GM12875 (cell line): Measurements from ENCODE around the gene NCBP2L.

Experiments used
- H3K4me3 ChIP-seq: one replicate; pipeline ENCODE4 v1.5.1; 2011; ENCODE audit warnings: low read depth, low read length, control low read depth
- TF ChIP-seq, protein P1 (sequence below): IDR thresholded peaks from 2 replicates; pipeline ENCODE4 v1.5.1; 2011; ENCODE audit warnings: low read depth, mild to moderate bottlenecking, control low read depth, inconsistent platforms, low read length, moderate library complexity, borderline replicate concordance; ENCODE audit not compliant: insufficient read depth

Gene NCBP2L

DNA sequence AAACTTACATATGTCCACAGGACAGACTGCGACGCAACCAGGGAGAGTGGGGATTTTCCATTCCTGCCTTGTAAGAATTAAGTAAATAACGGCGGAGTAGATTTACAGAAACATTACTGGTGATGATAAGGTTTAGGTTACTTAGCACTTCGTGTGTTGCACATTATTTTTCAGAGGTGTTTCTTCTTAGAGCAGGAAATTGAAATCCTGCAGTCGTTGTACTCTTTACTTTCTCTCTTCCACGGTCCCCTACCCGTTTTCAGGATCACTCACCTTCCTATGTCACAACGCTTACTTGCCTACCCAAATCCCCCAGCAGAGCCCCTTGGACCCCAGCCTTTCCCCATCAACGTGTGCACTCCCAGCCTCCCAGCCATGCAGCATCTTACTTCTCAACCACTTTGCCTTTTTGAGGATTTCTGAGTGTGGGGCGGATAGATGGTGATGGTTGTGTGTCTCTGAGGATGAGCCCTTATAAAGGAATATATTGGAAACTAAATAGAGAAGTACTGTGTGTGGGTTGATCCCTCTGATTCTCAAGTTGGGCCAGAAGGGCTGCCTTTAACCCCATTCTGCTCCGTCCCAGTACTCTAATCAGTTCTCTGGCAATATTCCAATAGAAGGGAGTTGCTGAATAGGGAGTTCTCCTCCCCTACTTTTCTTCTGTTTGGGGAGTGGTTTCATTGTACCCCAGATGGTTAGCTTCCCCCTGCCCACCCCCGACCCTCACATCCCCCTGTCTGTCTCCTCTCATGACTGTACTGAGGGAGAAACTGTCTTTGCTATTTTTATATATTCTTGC is 49.7 kb downstream of the NCBP2L start:
- no peak overlapping the region for H3K4me3 ChIP-seq
- TF ChIP-seq, protein P1, sequence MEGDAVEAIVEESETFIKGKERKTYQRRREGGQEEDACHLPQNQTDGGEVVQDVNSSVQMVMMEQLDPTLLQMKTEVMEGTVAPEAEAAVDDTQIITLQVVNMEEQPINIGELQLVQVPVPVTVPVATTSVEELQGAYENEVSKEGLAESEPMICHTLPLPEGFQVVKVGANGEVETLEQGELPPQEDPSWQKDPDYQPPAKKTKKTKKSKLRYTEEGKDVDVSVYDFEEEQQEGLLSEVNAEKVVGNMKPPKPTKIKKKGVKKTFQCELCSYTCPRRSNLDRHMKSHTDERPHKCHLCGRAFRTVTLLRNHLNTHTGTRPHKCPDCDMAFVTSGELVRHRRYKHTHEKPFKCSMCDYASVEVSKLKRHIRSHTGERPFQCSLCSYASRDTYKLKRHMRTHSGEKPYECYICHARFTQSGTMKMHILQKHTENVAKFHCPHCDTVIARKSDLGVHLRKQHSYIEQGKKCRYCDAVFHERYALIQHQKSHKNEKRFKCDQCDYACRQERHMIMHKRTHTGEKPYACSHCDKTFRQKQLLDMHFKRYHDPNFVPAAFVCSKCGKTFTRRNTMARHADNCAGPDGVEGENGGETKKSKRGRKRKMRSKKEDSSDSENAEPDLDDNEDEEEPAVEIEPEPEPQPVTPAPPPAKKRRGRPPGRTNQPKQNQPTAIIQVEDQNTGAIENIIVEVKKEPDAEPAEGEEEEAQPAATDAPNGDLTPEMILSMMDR, result no peak

DNA sequence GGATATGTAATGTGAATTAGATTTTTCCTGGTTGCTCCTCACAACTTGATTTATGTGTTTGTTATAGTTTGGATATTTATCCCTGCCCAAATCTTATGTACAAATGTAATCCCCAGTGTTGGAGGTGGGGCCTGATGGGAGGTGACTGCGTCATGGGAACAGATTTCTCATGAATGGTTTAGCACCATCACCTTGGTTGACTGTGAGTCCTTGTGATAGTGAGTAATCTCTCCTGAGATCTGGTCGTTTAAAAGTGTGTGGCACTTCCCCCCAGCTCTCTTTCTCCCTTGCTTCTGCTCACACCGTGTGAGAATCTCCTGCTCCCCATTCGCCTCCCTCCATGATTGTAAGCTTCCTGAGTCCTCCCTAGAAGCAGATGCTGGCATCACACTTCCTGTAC is 50.3 kb downstream of the NCBP2L start:
- H3K4me3 ChIP-seq, result no peak overlapping the region
- TF ChIP-seq, protein P1, result no peak

DNA sequence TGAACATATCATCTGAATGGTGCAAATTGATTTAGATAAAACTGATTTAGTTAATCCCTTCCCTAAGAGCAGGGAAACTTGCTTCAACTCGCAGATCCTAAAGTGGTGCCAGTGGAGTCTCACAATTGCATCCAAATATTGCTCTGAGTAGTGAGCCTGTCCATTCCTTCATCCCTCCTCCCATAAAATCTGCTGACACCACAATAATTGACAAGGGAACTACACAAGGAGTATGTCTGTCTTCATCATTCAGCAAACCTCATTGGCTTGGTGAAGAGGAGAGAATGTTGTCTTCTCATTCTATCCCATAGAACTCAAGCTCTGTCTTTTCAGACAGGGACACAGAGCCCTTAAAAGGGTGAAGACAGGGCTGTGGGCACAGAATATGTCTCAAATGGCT is 52.3 kb downstream of the NCBP2L start:
- H3K4me3 ChIP-seq, result no peak overlapping the region
- TF ChIP-seq, protein P1, result no peak

DNA sequence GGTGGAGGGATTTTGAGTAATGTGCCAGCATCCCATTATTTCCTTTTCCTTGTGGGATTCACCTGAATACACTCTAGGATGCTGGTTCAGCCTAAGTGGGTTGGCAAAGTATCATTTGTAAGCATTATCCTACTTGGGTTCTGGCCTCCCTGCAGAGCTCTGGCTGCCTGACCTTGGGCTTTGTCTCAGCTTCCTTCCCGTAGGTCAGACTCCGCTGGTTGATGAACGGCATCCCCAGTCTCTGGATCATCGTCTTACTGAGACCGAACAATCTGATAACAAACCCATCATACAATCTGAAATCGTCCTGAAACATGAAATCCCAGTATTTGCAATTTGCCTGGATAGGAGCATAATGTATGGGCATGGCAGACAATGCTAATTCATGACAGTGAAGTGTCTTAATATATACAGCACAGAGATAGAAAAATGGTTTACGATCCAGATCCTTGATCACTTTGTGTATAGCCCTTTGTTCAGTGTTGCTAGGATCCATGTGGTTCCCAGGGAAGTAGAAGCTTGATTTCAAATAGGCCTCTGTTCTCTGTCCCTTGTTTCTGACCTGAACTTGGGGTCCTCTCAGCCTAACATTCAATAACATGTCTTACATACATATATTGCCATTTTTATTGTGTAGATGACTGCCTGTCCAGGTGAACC is 53.7 kb downstream of the NCBP2L start:
- TF ChIP-seq, protein P1, result no peak
- no peak overlapping the region for H3K4me3 ChIP-seq

DNA sequence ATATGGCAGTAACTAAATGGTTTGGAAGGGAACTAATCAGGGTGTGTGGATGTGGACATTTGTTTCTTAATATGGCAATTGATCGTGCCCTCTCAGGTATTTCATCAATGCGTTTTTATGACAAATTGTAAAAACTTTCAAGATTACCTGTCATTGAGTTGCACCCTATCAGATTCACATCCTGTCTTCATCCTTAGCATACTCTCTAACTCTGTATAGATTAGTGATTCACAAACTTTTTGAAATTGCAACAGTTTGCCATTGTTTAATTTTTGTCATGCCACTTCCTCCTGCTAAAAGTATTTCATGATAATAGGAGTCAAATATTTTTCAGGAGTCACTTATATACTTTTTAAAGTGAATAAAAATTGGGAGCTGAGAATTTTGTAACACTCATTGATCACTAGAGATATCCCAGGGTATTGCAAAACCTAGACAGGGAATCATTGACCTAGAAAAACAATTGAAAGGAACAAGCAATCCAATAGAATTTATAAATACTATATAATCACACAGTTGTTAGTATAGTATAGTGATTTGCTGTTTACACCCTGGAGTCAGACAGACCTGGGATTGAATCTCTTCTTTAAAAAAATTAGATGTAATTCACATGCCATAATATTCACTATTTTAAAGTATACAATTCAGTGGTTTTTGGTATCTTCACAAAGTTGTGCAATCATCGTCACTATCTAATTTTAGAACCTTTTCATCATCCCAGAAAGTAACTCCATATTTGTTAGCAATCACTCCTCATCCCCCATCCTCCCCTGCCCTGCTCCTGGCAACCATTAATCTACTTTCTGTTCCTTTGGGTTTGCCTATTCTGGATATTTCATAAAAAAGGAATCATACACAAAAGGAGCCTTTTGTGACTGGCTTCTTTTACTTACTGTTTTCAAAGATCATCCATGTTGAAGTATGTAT is 57.0 kb downstream of the NCBP2L start:
- no peak overlapping the region for H3K4me3 ChIP-seq
- TF ChIP-seq, protein P1, result no peak

DNA sequence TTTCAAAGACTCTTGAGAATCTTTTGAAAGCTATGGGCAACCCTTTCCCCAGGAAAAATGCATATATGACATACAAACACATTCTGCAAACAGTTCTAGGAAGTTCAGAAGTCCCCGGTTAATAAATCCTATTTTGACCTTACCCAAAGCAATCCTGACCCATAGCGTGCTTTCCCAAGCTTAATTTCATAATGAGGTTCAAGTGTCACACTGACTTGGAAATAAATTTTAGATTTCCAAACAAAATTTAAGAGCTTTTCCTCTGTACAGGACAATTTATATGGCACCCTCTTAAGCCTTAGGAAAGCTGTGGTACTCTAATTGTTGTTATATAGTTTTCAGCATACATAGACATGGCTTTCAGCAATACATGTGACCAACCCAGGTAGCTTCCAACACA is 59.4 kb downstream of the NCBP2L start:
- TF ChIP-seq, protein P1, result no peak
- no peak overlapping the region for H3K4me3 ChIP-seq
